Osteoblast (primary cell): ENCODE measurements around the gene FUS. TPM values are rescaled to one million over a fixed set of nuclear protein-coding genes. Genes with fewer than 3 reads are reported as not detected.

ENCODE experiments used
- DNase-seq: peaks from one replicate; pipeline ENCODE4 v3.0.0; 2011; ENCODE audit warnings: low spot score, mixed read lengths; ENCODE audit not compliant: insufficient read length; ENCODE audit errors: missing footprints
- H2AFZ ChIP-seq: 2 replicates; pipeline ENCODE4 v1.6.0; 2011; ENCODE audit warnings: mild to moderate bottlenecking, low read length
- H3K27ac ChIP-seq: 2 replicates; pipeline ENCODE4 v1.5.1; 2011; ENCODE audit warnings: mild to moderate bottlenecking, low read depth, low read length, moderate library complexity
- H3K27me3 ChIP-seq: 2 replicates; pipeline ENCODE4 v1.6.0; 2012; ENCODE audit warnings: mild to moderate bottlenecking, control low read depth, inconsistent platforms, low read length, moderate library complexity; ENCODE audit not compliant: insufficient read depth
- H3K36me3 ChIP-seq: 2 replicates; pipeline ENCODE4 v1.5.1; 2011; ENCODE audit warnings: mild to moderate bottlenecking, low read length, control low read depth, moderate library complexity; ENCODE audit not compliant: insufficient read depth
- H3K4me1 ChIP-seq: 2 replicates; pipeline ENCODE4 v1.5.1; 2011; ENCODE audit warnings: mild to moderate bottlenecking, low read length, control low read depth, moderate library complexity; ENCODE audit not compliant: insufficient read depth
- H3K4me2 ChIP-seq: 2 replicates; pipeline ENCODE4 v1.6.0; 2011; ENCODE audit warnings: mild to moderate bottlenecking, low read length; ENCODE audit not compliant: insufficient read depth
- H3K4me3 ChIP-seq: fragments of 200-600 bp; sonication (generic); 3 replicates; pipeline ENCODE4 v1.5.1; 2012; ENCODE audit warnings: mild to moderate bottlenecking, low read length, inconsistent platforms; ENCODE audit not compliant: insufficient read depth
- H3K79me2 ChIP-seq: 2 replicates; pipeline ENCODE4 v1.6.0; 2012; ENCODE audit warnings: mild to moderate bottlenecking, low read length, control low read depth, inconsistent platforms; ENCODE audit not compliant: insufficient read depth
- H3K9me3 ChIP-seq: 2 replicates; pipeline ENCODE4 v1.5.1; 2011; ENCODE audit warnings: low read depth, low read length, control low read depth
- H4K20me1 ChIP-seq: 2 replicates; pipeline ENCODE4 v1.6.0; 2012; ENCODE audit warnings: mild to moderate bottlenecking, low read length, control low read depth; ENCODE audit not compliant: insufficient read depth
- total RNA-seq: library from RNA; depleted of rRNA; stranded (reverse); fragments of >200 nt; gene quantifications from 2 replicates; pipeline ENCODE4 v1.2.3, GENCODE V29; 2012
- TF ChIP-seq, protein P1 (sequence below): IDR thresholded peaks from 2 replicates; pipeline ENCODE4 v1.5.1; 2011; ENCODE audit warnings: mild to moderate bottlenecking, low read depth, low read length, moderate library complexity; ENCODE audit errors: extremely low read depth

Gene FUS
- total RNA-seq, 1 donor = 24.2 TPM

DNA sequence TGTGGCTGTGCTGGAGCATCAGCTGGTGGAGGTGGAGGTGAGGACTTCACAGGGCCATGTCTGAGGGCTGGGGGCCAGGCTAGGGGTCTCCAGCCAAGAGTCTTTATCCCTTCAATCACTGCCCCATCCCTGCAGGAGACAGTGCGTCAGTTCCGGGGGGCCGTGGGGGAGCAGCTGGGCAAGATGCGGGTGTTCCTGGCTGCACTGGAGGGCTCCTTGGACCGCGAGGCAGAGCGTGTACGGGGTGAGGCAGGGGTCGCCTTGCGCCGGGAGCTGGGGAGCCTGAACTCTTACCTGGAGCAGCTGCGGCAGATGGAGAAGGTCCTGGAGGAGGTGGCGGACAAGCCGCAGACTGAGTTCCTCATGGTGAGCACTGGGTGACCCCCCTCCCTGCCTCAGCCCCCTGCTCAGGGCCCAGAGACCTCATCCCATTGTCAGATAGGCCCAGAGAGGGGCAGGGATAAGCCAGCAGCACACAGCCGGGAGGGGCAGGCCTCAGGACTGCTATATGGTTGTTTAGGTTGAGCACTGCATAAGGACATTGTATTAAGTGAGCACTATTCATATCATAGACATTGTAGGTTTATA lies 39.3 kb downstream of the FUS start:
- H3K4me2 ChIP-seq = no peak overlapping the region
- H3K4me1 ChIP-seq = peaks cover 3% of the 10 kb centered on the region
- no peak overlapping the region for H2AFZ ChIP-seq
- no peaks in the 10 kb centered on the region for H3K79me2 ChIP-seq
- H3K4me3 ChIP-seq = no peak overlapping the region
- DNase-seq = peak; percentile 68
- H3K27me3 ChIP-seq = peaks cover 41% of the 10 kb centered on the region
- no peaks in the 10 kb centered on the region for H4K20me1 ChIP-seq
- no peak overlapping the region for H3K27ac ChIP-seq
- TF ChIP-seq, protein P1, sequence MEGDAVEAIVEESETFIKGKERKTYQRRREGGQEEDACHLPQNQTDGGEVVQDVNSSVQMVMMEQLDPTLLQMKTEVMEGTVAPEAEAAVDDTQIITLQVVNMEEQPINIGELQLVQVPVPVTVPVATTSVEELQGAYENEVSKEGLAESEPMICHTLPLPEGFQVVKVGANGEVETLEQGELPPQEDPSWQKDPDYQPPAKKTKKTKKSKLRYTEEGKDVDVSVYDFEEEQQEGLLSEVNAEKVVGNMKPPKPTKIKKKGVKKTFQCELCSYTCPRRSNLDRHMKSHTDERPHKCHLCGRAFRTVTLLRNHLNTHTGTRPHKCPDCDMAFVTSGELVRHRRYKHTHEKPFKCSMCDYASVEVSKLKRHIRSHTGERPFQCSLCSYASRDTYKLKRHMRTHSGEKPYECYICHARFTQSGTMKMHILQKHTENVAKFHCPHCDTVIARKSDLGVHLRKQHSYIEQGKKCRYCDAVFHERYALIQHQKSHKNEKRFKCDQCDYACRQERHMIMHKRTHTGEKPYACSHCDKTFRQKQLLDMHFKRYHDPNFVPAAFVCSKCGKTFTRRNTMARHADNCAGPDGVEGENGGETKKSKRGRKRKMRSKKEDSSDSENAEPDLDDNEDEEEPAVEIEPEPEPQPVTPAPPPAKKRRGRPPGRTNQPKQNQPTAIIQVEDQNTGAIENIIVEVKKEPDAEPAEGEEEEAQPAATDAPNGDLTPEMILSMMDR = no peak
- H3K36me3 ChIP-seq = no peaks in the 10 kb centered on the region
- no peaks in the 10 kb centered on the region for H3K9me3 ChIP-seq

DNA sequence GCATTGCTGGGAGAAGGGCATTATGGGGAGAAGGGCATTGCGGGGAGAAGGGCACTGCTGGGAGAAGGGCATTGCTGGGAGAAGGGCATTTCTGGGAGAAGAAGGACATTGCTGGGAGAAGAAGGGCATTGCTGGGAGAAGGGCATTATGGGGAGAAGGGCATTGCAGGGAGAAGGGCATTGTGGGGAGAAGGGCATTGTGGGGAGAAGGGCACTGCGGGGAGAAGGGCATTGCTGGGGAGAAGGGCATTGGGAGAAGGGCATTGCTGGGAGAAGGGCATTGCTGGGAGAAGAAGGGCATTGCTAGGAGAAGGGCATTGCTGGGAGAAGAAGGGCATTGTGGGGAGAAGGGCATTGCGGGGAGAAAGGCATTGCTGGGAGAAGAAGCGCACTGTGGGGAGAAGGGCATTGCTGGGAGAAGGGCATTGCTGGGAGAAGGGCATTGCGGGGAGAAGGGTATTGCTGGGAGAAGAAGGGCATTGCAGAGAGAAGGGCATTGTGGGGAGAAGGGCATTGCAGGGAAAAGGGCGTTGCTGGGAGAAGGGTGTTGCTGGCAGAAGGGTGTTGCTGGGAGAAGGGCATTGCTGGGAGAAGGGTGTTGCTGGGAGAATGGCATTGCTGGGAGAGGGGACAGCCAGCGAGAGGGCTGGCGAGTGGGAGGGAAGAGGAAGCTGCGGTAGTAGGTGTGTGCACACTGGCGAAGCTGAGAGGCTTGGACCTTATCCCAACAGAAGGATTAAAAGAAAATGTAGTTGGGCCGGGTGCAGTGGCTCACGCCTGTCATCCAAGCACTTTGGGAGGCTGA lies 41.6 kb downstream of the FUS start:
- Histone ChIP-seq H3K4me1 (no peaks in the 10 kb centered on the region), H3K79me2 (no peaks in the 10 kb centered on the region), H3K4me2 (no peak overlapping the region), H3K4me3 (no peak overlapping the region), H3K36me3 (no peaks in the 10 kb centered on the region), H2AFZ (no peak overlapping the region), H3K27ac (no peak overlapping the region), H3K9me3 (no peaks in the 10 kb centered on the region), H3K27me3 (peaks cover 19% of the 10 kb centered on the region), H4K20me1 (no peaks in the 10 kb centered on the region)
- TF ChIP-seq, protein P1 = no peak
- DNase-seq = peak; percentile 69

DNA sequence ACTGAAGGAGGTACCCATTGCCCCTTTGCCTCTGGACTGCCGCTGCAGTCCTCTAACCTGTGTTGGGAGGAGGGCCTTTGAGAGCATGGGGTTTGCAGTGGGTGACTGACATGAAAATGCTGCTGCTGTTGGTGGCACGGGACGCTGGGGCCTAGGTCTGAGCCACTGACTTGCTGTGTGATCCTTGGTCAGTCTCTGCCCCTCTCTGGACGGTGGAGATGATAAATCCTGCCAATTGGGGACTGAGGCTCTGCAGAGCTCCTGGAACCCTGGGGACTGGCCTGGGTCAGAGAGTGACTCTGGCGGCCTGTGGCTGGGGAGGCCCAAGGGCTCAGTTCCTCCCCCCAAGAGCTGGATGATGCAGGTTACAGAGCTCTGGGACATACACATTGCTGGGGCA lies 43.1 kb downstream of the FUS start:
- Histone ChIP-seq H2AFZ (no peak overlapping the region), H3K27ac (no peak overlapping the region), H3K4me2 (no peak overlapping the region), H4K20me1 (no peaks in the 10 kb centered on the region), H3K27me3 (peaks cover 6% of the 10 kb centered on the region), H3K4me1 (no peaks in the 10 kb centered on the region), H3K36me3 (no peaks in the 10 kb centered on the region), H3K4me3 (no peak overlapping the region), H3K79me2 (no peaks in the 10 kb centered on the region), H3K9me3 (no peaks in the 10 kb centered on the region)
- TF ChIP-seq, protein P1 = no peak
- DNase-seq = no peak
